Measurements from ENCODE around the gene PRB2.

Gene PRB2

GRCh38 chr12:11344500-11344899, 50.9 kb downstream of the PRB2 start:
- H3K27me3 Mint-ChIP-seq: no peaks in the 10 kb centered on the region
- no peak overlapping the region for H3K4me3 Mint-ChIP-seq
- H3K4me1 Mint-ChIP-seq (ENCODE audit: low read depth): no peaks in the 10 kb centered on the region
- H3K27ac Mint-ChIP-seq: no peak overlapping the region
- intact Hi-C loops (cut with micrococcal nuclease): no loop called here
- H3K36me3 Mint-ChIP-seq (ENCODE audit: low read depth): no peaks in the 10 kb centered on the region
- peaks cover 18% of the 10 kb centered on the region for H3K9me3 Mint-ChIP-seq
